Neural progenitor cell (in vitro differentiated cells): ENCODE measurements around the gene KIRREL2. TPM values are rescaled to one million over a fixed set of nuclear protein-coding genes. Genes with fewer than 3 reads are reported as not detected.
A peak's percentile ranks its signal among the peaks of the same experiment; 100 is the strongest.

Source experiments
- DNase-seq: peaks from one replicate; pipeline ENCODE4 v3.0.0-alpha.2; 2016; ENCODE audit warnings: low spot score
- H2AFZ ChIP-seq: fragments of 200-600 bp; sonication (generic); replicated peaks from 2 replicates; pipeline ENCODE4 v1.6.1; 2016; ENCODE audit warnings: antibody characterized with exemption
- H3F3A ChIP-seq: fragments of 200-600 bp; sonication (generic); 2 replicates; pipeline ENCODE4 v1.6.1; 2016; ENCODE audit warnings: antibody characterized with exemption, low read depth
- H3K27ac ChIP-seq: fragments of 200-600 bp; sonication (generic); 2 replicates; pipeline ENCODE4 v1.5.1; 2016; ENCODE audit warnings: mild to moderate bottlenecking
- H3K27me3 ChIP-seq: fragments of 200-600 bp; sonication (generic); 2 replicates; pipeline ENCODE4 v1.6.1; 2016; ENCODE audit warnings: mild to moderate bottlenecking, moderate library complexity
- H3K36me3 ChIP-seq: fragments of 200-600 bp; sonication (generic); 2 replicates; pipeline ENCODE4 v1.5.1; 2016
- H3K4me1 ChIP-seq: fragments of 200-600 bp; sonication (generic); 2 replicates; pipeline ENCODE4 v1.6.1; 2016; ENCODE audit warnings: mixed run types
- H3K4me2 ChIP-seq: fragments of 200-600 bp; sonication (generic); 2 replicates; pipeline ENCODE4 v1.6.1; 2016
- H3K4me3 ChIP-seq: fragments of 200-600 bp; sonication (generic); 2 replicates; pipeline ENCODE4 v1.5.1; 2016
- H3K79me2 ChIP-seq: fragments of 200-600 bp; sonication (generic); 2 replicates; pipeline ENCODE4 v1.6.1; 2016; ENCODE audit warnings: low read depth
- H3K9ac ChIP-seq: fragments of 200-600 bp; sonication (generic); 2 replicates; pipeline ENCODE4 v1.6.1; 2016
- H3K9me3 ChIP-seq: fragments of 200-600 bp; sonication (generic); 2 replicates; pipeline ENCODE4 v1.5.1; 2016; ENCODE audit warnings: low read depth
- H4K20me1 ChIP-seq: fragments of 200-600 bp; sonication (generic); 2 replicates; pipeline ENCODE4 v1.6.1; 2016; ENCODE audit warnings: low read depth
- H3K27ac Mint-ChIP-seq: 3 replicates; pipeline ENCODE4 v1.8.0; 2021; ENCODE audit warnings: mixed read lengths
- H3K27me3 Mint-ChIP-seq: 2 replicates; pipeline ENCODE4 v1.8.0; 2022; ENCODE audit warnings: low read depth, mild to moderate bottlenecking, inconsistent platforms, moderate library complexity, mixed read lengths; ENCODE audit not compliant: insufficient read depth
- H3K36me3 Mint-ChIP-seq: 3 replicates; pipeline ENCODE4 v1.8.0; 2021; ENCODE audit warnings: mixed read lengths
- H3K4me1 Mint-ChIP-seq: 3 replicates; pipeline ENCODE4 v1.8.0; 2021; ENCODE audit warnings: mixed read lengths
- H3K4me3 Mint-ChIP-seq: 3 replicates; pipeline ENCODE4 v1.8.0; 2021; ENCODE audit warnings: mild to moderate bottlenecking, moderate library complexity, mixed read lengths
- H3K9me3 Mint-ChIP-seq: 3 replicates; pipeline ENCODE4 v1.8.0; 2020; ENCODE audit warnings: mixed read lengths
- CTCF ChIP-seq: fragments of 200-600 bp; sonication (generic); IDR thresholded peaks from 2 replicates; pipeline ENCODE4 v1.5.1; 2017; ENCODE audit warnings: antibody characterized with exemption, mild to moderate bottlenecking
- EZH2 ChIP-seq: fragments of 200-600 bp; sonication (generic); IDR thresholded peaks from 2 replicates; pipeline ENCODE4 v1.6.1; 2017; ENCODE audit warnings: antibody characterized with exemption, mild to moderate bottlenecking, moderate library complexity
- EZH2phosphoT487 ChIP-seq: fragments of 200-600 bp; sonication (generic); IDR thresholded peaks from 2 replicates; pipeline ENCODE4 v1.6.1; 2017; ENCODE audit warnings: antibody characterized with exemption
- total RNA-seq: library from RNA; depleted of rRNA; stranded (reverse); fragments of >200 nt; gene quantifications from 2 replicates; pipeline ENCODE4 v1.2.3, GENCODE V29; 2015; ENCODE audit warnings: low replicate concordance

KIRREL2 gene
- total RNA-seq, 1 donor from 2014 or later = 2.4 TPM

- Histone ChIP-seq H3K4me3 (no peak overlapping the region), H3K36me3 (no peaks in the 10 kb centered on the region), H3K4me1 (peaks cover 19% of the 10 kb centered on the region), H3K4me2 (no peak overlapping the region), H3F3A (peaks cover 14% of the 10 kb centered on the region), H3K79me2 (no peaks in the 10 kb centered on the region), H4K20me1 (peaks cover 6% of the 10 kb centered on the region), H3K27ac (no peak overlapping the region), H3K9ac (no peak overlapping the region), H3K27me3 (peaks cover 51% of the 10 kb centered on the region), H2AFZ (no peak overlapping the region), H3K9me3 (no peaks in the 10 kb centered on the region)
- no peaks in the 10 kb centered on the region for H3K9me3 Mint-ChIP-seq
- TF ChIP-seq EZH2phosphoT487 (no peak), EZH2 (no peak), CTCF (no peak)
- DNase-seq = no peak
- peaks cover 20% of the 10 kb centered on the region for H3K27me3 Mint-ChIP-seq
- peaks cover 45% of the 10 kb centered on the region for H3K4me1 Mint-ChIP-seq
- no peak overlapping the region for H3K27ac Mint-ChIP-seq
- peak overlapping the region; percentile 71 for H3K4me3 Mint-ChIP-seq
- peaks cover 22% of the 10 kb centered on the region for H3K36me3 Mint-ChIP-seq
Measured at GRCh38 chr19:35862528-35862927, 5.8 kb downstream of the KIRREL2 start.

GRCh38 chr19:35863018-35863417 is 6.3 kb downstream of the KIRREL2 start:
- H3K27ac Mint-ChIP-seq = no peak overlapping the region
- no peak for TF ChIP-seq EZH2phosphoT487
- TF ChIP-seq EZH2 = no peak
- no peak for TF ChIP-seq CTCF
- no peak overlapping the region for H3K4me3 Mint-ChIP-seq
- Histone ChIP-seq H3K9me3 (no peaks in the 10 kb centered on the region), H3K4me3 (no peak overlapping the region), H3K36me3 (no peaks in the 10 kb centered on the region), H3K27ac (no peak overlapping the region), H4K20me1 (peaks cover 4% of the 10 kb centered on the region), H3K9ac (no peak overlapping the region), H3K79me2 (no peaks in the 10 kb centered on the region), H3K27me3 (peaks cover 46% of the 10 kb centered on the region), H3F3A (peaks cover 18% of the 10 kb centered on the region), H3K4me1 (peaks cover 24% of the 10 kb centered on the region), H3K4me2 (no peak overlapping the region), H2AFZ (no peak overlapping the region)
- peaks cover 21% of the 10 kb centered on the region for H3K27me3 Mint-ChIP-seq
- peaks cover 45% of the 10 kb centered on the region for H3K4me1 Mint-ChIP-seq
- no peaks in the 10 kb centered on the region for H3K9me3 Mint-ChIP-seq
- peaks cover 23% of the 10 kb centered on the region for H3K36me3 Mint-ChIP-seq
- DNase-seq = no peak

- TF ChIP-seq EZH2phosphoT487 (no peak), CTCF (no peak), EZH2 (no peak)
- peak within 1 kb of the TSS; percentile 23 for H2AFZ ChIP-seq
- H3K27me3 Mint-ChIP-seq = peaks cover 18% of the 10 kb centered on the region
Measured at GRCh38 chr19:35868172-35868822, 11.6 kb downstream of the KIRREL2 start, which contains the start of gene APLP1. TSS of gene APLP1 (plus strand) at chr19:35868574. CDS start at chr19:35868637, 63 bp downstream.

More at GRCh38 chr19:35868172-35868822, 11.6 kb downstream of the KIRREL2 start, which contains the start of gene APLP1:
- Histone ChIP-seq H3K9me3 (no peaks in the 10 kb centered on the region), H3K36me3 (no peaks in the 10 kb centered on the region), H3F3A (peaks cover 33% of the 10 kb centered on the region), H3K9ac (no peak within 1 kb of the TSS), H3K79me2 (no peaks in the 10 kb centered on the region), H3K4me3 (peak within 1 kb of the TSS; percentile 74), H4K20me1 (no peaks in the 10 kb centered on the region), H3K4me2 (peak within 1 kb of the TSS; percentile 90), H3K4me1 (peaks cover 8% of the 10 kb centered on the region), H3K27ac (peak within 1 kb of the TSS; percentile 30), H3K27me3 (no peaks in the 10 kb centered on the region)
- Mint-ChIP-seq H3K36me3 (peaks cover 22% of the 10 kb centered on the region), H3K4me3 (peak within 1 kb of the TSS; percentile 95), H3K27ac (peak within 1 kb of the TSS; percentile 97), H3K4me1 (peaks cover 19% of the 10 kb centered on the region), H3K9me3 (peaks cover 2% of the 10 kb centered on the region)
- DNase-seq = peak; percentile 92
